ENCODE data around the gene AKR7A3.

Gene AKR7A3

GRCh38 chr1:19331262-19331878, 42.8 kb upstream of the AKR7A3 start:
- no peaks in the 10 kb centered on the region for H3K27me3 ChIP-seq
- TF ChIP-seq, protein P1, sequence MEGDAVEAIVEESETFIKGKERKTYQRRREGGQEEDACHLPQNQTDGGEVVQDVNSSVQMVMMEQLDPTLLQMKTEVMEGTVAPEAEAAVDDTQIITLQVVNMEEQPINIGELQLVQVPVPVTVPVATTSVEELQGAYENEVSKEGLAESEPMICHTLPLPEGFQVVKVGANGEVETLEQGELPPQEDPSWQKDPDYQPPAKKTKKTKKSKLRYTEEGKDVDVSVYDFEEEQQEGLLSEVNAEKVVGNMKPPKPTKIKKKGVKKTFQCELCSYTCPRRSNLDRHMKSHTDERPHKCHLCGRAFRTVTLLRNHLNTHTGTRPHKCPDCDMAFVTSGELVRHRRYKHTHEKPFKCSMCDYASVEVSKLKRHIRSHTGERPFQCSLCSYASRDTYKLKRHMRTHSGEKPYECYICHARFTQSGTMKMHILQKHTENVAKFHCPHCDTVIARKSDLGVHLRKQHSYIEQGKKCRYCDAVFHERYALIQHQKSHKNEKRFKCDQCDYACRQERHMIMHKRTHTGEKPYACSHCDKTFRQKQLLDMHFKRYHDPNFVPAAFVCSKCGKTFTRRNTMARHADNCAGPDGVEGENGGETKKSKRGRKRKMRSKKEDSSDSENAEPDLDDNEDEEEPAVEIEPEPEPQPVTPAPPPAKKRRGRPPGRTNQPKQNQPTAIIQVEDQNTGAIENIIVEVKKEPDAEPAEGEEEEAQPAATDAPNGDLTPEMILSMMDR (IDR thresholded peaks at IDR 0.05): no peak
- H3K4me3 ChIP-seq (ENCODE audit: low read depth in 1 of 2, low read length in 1 of 2): no peak overlapping the region
- peaks cover 66% of the 10 kb centered on the region for H3K36me3 ChIP-seq
- no peaks in the 10 kb centered on the region for H3K9me3 ChIP-seq
- H3K27ac ChIP-seq: no peak overlapping the region
- H3K4me1 ChIP-seq (ENCODE audit: control insufficient read depth in 1 of 2, insufficient read depth in 1 of 2, low read depth in 1 of 2, low read length in 1 of 2): no peaks in the 10 kb centered on the region

- Histone ChIP-seq H3K4me1 (ENCODE audit: control insufficient read depth in 1 of 2, insufficient read depth in 1 of 2, low read depth in 1 of 2, low read length in 1 of 2) (no peaks in the 10 kb centered on the region), H3K4me3 (ENCODE audit: low read depth in 1 of 2, low read length in 1 of 2) (no peak overlapping the region), H3K36me3 (peaks cover 74% of the 10 kb centered on the region), H3K27me3 (no peaks in the 10 kb centered on the region), H3K9me3 (no peaks in the 10 kb centered on the region), H3K27ac (no peak overlapping the region)
- TF ChIP-seq, protein P1 (IDR thresholded peaks at IDR 0.05): no peak
Measured at GRCh38 chr1:19330449-19331135, 42.0 kb upstream of the AKR7A3 start.

- Histone ChIP-seq H3K36me3 (peaks cover 84% of the 10 kb centered on the region), H3K27me3 (no peaks in the 10 kb centered on the region), H3K9me3 (no peaks in the 10 kb centered on the region), H3K4me1 (ENCODE audit: control insufficient read depth in 1 of 2, insufficient read depth in 1 of 2, low read depth in 1 of 2, low read length in 1 of 2) (no peaks in the 10 kb centered on the region), H3K4me3 (ENCODE audit: low read depth in 1 of 2, low read length in 1 of 2) (no peak overlapping the region), H3K27ac (no peak overlapping the region)
- TF ChIP-seq, protein P1 (IDR thresholded peaks at IDR 0.05): no peak
Measured at GRCh38 chr1:19329611-19330010, 41.0 kb upstream of the AKR7A3 start.

GRCh38 chr1:19329188-19329587, 40.6 kb upstream of the AKR7A3 start:
- H3K4me3 ChIP-seq (ENCODE audit: low read depth in 1 of 2, low read length in 1 of 2): no peak overlapping the region
- H3K36me3 ChIP-seq: peaks cover 88% of the 10 kb centered on the region
- no peaks in the 10 kb centered on the region for H3K27me3 ChIP-seq
- TF ChIP-seq, protein P1 (IDR thresholded peaks at IDR 0.05): no peak
- H3K27ac ChIP-seq: no peak overlapping the region
- no peaks in the 10 kb centered on the region for H3K4me1 ChIP-seq (ENCODE audit: control insufficient read depth in 1 of 2, insufficient read depth in 1 of 2, low read depth in 1 of 2, low read length in 1 of 2)
- no peaks in the 10 kb centered on the region for H3K9me3 ChIP-seq

DNA sequence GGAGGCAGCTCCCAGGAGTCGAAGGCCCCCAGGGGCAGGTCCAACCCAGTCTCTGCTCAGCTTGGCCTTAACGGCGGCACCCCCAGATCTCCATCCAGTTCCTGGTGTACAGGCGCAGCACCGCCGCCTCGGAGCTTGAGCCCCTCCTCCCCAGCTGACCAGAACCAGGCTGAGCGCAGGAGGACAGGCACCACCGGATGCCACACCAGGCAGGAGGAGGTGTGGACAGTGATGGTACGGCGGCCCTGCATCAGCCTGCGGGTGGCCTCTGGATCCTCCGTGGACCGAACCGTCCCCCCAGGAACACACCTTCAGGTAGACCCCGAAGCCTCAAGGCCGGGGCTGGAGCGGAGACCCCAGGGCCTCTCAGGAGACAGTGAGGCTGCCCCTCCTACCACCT, 39.9 kb upstream of the AKR7A3 start:
- H3K36me3 ChIP-seq: peaks cover 92% of the 10 kb centered on the region
- no peaks in the 10 kb centered on the region for H3K27me3 ChIP-seq
- H3K27ac ChIP-seq: no peak overlapping the region
- no peaks in the 10 kb centered on the region for H3K9me3 ChIP-seq
- no peak overlapping the region for H3K4me3 ChIP-seq (ENCODE audit: low read depth in 1 of 2, low read length in 1 of 2)
- no peaks in the 10 kb centered on the region for H3K4me1 ChIP-seq (ENCODE audit: control insufficient read depth in 1 of 2, insufficient read depth in 1 of 2, low read depth in 1 of 2, low read length in 1 of 2)
- TF ChIP-seq, protein P1 (IDR thresholded peaks at IDR 0.05): no peak
